GM13977 (cell line): ENCODE results near the gene DISC1.

Experiments used
- DNase-seq: peaks from one replicate; pipeline ENCODE4 v3.0.0; 2012; ENCODE audit warnings: low spot score
- in situ Hi-C: fragments of 300-500 bp; cut with MboI; formaldehyde crosslinking; loops from one replicate; pipeline ENCODE4 v1.12.0; 2022; ENCODE audit warnings: low sequenced_read_pairs, low pct_unique_long_range_greater_than_20kb, mixed read lengths, inconsistent platforms; ENCODE audit not compliant: unreplicated experiment
- TF ChIP-seq, protein P1 (sequence below): IDR thresholded peaks from 2 replicates; pipeline ENCODE4 v1.5.1; 2012; ENCODE audit warnings: mild to moderate bottlenecking, control low read depth; ENCODE audit not compliant: insufficient read depth; ENCODE audit errors: extremely low read depth, missing control alignments

Gene DISC1

DNA sequence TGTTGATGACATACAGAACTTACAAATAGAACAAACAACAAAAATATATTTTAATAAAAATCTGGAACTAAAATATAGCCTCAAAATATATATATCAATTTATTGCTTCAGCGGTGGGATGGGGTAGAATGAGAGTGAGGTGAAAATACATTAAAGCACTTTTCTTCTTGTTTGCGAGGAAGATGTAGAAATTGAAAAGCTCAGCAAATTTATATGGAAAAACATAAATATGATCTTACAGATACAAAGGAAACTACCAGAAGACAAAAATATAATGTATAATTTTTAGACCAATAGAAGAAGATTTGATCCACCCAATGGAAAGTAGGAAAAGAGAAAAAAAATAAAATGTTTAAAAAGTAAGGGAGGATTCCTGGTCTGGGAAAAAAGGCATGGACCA, 372.2 kb downstream of the DISC1 start:
- TF ChIP-seq, protein P1, sequence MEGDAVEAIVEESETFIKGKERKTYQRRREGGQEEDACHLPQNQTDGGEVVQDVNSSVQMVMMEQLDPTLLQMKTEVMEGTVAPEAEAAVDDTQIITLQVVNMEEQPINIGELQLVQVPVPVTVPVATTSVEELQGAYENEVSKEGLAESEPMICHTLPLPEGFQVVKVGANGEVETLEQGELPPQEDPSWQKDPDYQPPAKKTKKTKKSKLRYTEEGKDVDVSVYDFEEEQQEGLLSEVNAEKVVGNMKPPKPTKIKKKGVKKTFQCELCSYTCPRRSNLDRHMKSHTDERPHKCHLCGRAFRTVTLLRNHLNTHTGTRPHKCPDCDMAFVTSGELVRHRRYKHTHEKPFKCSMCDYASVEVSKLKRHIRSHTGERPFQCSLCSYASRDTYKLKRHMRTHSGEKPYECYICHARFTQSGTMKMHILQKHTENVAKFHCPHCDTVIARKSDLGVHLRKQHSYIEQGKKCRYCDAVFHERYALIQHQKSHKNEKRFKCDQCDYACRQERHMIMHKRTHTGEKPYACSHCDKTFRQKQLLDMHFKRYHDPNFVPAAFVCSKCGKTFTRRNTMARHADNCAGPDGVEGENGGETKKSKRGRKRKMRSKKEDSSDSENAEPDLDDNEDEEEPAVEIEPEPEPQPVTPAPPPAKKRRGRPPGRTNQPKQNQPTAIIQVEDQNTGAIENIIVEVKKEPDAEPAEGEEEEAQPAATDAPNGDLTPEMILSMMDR: no peak
- in situ Hi-C loops: no loop called here
- DNase-seq: no peak

DNA sequence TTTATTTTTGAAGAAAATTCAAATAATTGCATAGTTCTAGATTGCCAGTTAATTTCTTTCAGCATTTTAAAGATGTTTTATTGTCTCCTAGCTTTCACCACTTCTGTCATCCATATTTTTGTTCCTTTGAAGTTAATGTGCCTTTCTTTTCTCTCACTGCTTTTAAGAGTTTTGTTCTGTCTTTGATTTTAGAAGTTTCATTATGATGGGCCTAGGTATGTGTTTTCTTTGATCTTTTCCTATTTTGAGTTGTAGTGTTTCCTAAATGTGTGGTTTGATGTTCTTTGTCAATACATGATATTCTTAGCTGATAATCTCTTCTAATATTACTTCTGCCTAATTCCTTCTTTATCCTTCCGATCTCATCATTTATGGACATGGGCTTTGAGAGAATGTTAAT, 378.7 kb downstream of the DISC1 start:
- in situ Hi-C loops: no loop called here
- no peak for DNase-seq
- TF ChIP-seq, protein P1: no peak

DNA sequence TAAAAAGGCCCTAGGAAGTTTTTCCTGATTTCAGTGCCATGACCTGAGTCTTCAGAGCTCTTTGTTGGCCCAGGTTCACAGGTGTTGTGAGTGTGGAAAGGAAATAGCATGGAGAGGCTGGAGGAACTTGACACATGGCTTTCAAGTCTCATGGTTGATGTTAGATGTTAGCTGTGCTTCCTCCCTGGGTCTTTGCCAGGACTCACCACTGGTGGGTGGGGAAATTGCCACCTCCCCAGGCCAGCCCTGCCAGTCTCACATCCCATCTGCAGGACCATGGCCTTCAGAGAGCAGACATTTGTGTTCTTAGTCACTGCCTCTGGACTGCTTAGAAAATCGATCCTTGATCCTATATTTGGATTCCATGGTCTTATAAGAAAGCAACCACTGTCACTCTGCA, 383.2 kb downstream of the DISC1 start:
- in situ Hi-C loops: no loop called here
- no peak for DNase-seq
- TF ChIP-seq, protein P1: no peak

DNA sequence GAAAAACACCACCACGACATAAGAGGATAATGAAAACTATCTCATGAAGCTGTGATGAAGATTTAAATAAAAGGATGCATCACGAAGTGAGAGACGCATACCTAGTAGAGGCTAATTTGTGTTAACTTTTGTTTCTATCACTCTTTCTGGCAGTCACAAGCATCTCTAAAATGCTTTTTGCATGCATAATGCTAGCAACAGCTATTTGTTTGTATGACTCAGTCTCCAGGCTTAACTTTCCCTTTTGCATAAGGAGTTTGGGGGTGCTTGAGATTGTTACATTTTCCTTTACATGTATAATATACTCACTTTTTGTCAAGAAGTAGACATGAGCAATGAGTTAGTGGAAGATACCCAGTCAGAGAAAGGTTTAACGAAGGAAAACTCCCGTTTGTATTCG, 385.4 kb downstream of the DISC1 start:
- in situ Hi-C loops: no loop called here
- TF ChIP-seq, protein P1: no peak
- no peak for DNase-seq

DNA sequence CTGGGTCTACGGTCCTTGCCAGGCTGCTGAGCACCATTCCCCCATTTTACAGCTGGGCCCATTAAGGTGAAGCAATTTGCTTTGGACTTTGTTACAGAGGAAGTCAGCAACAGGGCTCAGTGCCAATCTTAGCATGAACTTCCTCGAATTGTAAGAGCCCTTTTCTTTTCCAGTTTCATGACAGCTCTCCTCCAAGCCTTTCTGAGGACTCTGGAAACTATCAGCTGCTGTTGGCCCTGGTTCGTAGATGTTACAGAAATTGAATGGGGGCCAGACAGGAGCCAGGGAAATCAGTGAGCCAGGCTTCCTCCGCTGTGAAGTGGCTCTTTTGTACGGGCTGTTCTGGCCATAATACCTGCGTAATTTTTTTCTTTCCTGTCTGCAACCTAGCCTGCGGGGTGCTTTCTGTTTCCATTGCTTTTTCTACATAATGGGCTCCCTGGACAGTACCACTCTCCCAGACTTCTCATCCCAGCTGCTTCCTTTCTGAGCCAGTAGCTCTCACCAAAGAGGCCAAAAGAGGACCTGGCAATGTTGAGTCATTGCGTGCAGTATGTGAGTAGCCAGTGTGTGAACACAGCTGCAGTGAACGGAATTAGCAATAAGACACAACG, 386.3 kb downstream of the DISC1 start:
- TF ChIP-seq, protein P1: no peak
- in situ Hi-C loops: no loop called here
- DNase-seq: no peak

DNA sequence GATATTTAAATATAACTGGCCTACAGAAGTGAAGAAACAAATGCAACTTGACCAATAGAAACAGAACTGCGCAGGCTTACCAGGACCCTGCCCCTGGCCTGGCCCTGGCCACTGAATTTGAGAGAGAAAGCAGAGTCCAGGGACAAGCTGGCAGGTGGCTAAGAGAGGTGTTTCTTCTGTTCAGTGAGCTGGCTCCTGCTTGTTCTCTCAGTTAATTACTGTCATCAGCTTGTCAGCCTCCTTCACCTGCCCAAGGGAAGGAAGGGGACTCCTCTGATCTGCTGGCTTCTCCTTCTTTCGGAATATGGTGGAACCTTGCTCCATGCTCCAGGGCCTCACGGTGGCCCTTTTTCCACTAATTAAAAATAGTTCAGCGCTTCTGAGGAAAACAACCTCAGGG, 388.4 kb downstream of the DISC1 start:
- no peak for DNase-seq
- TF ChIP-seq, protein P1: no peak
- in situ Hi-C loops: no loop called here
